Measurements from ENCODE around the gene VPS13D.

The VPS13D gene

GRCh38 chr1:12511516-12512468 lies 282.0 kb downstream of the VPS13D start:
- no peak for DNase-seq (ENCODE audit: low spot score)
- in situ Hi-C loops (cut with MboI; ENCODE audit: low sequenced_read_pairs, unreplicated experiment): no loop called here
- TF ChIP-seq CTCF (IDR thresholded peaks at IDR 0.05; ENCODE audit: borderline replicate concordance, control extremely low read depth, extremely low read depth, insufficient read depth, missing control alignments): no peak

- TF ChIP-seq CTCF (IDR thresholded peaks at IDR 0.05; ENCODE audit: borderline replicate concordance, control extremely low read depth, extremely low read depth, insufficient read depth, missing control alignments): no peak
- in situ Hi-C loops (cut with MboI; ENCODE audit: low sequenced_read_pairs, unreplicated experiment): no loop called here
- no peak for DNase-seq (ENCODE audit: low spot score)
These were observed 283.4 kb downstream of the VPS13D start for GRCh38 chr1:12513181-12513580.

GRCh38 chr1:12514590-12514989 lies 284.8 kb downstream of the VPS13D start:
- TF ChIP-seq CTCF (IDR thresholded peaks at IDR 0.05; ENCODE audit: borderline replicate concordance, control extremely low read depth, extremely low read depth, insufficient read depth, missing control alignments): no peak
- in situ Hi-C loops (cut with MboI; ENCODE audit: low sequenced_read_pairs, unreplicated experiment): no loop called here
- no peak for DNase-seq (ENCODE audit: low spot score)

- no peak for DNase-seq (ENCODE audit: low spot score)
- in situ Hi-C loops (cut with MboI; ENCODE audit: low sequenced_read_pairs, unreplicated experiment): no loop called here
- TF ChIP-seq CTCF (IDR thresholded peaks at IDR 0.05; ENCODE audit: borderline replicate concordance, control extremely low read depth, extremely low read depth, insufficient read depth, missing control alignments): no peak
These were observed 285.4 kb downstream of the VPS13D start for GRCh38 chr1:12515234-12515633.

GRCh38 chr1:12516741-12517140 lies 286.9 kb downstream of the VPS13D start:
- no peak for TF ChIP-seq CTCF (IDR thresholded peaks at IDR 0.05; ENCODE audit: borderline replicate concordance, control extremely low read depth, extremely low read depth, insufficient read depth, missing control alignments)
- DNase-seq (ENCODE audit: low spot score): no peak
- in situ Hi-C loops (cut with MboI; ENCODE audit: low sequenced_read_pairs, unreplicated experiment): no loop called here

- in situ Hi-C loops (cut with MboI; ENCODE audit: low sequenced_read_pairs, unreplicated experiment): no loop called here
- DNase-seq (ENCODE audit: low spot score): peak; percentile 42
- TF ChIP-seq CTCF (IDR thresholded peaks at IDR 0.05; ENCODE audit: borderline replicate concordance, control extremely low read depth, extremely low read depth, insufficient read depth, missing control alignments): no peak
These were observed 289.3 kb downstream of the VPS13D start for GRCh38 chr1:12518931-12519692.

Measured in GM13976 (cell line).